Measurements from ENCODE around the gene PHF2. TPM values are rescaled to one million over a fixed set of nuclear protein-coding genes. Genes with fewer than 3 reads are reported as not detected.

PHF2 gene
- total and polyA plus RNA-seq, 2 donors (not counting 1 experiment from before 2014, with no cell fraction given) = 11.0 to 28.8 TPM

DNA sequence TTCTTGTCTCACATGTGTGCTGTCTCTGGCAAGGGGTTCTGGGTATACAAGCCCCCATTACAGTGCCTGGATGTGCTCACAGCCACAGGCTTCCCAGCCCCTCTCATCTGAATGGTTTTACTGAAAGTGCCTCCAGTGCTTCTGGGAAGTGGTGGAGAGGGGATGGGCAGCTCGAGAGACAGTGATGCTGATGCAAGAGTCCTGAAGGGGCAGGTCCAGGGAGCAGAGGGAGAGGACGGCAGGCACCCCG, 93.5 kb downstream of the PHF2 start:
- H3K4me1 Mint-ChIP-seq = no peaks in the 10 kb centered on the region
- H3K27me3 Mint-ChIP-seq = no peaks in the 10 kb centered on the region
- no peak overlapping the region for H3K4me3 Mint-ChIP-seq
- H3K79me2 ChIP-seq (ENCODE audit: control insufficient read depth, insufficient read depth, low read length) = no peaks in the 10 kb centered on the region
- no peak overlapping the region for H3K4me2 ChIP-seq (replicated peaks; ENCODE audit: low read depth, low read length, poor library complexity, severe bottlenecking)
- no peaks in the 10 kb centered on the region for H3K27me3 ChIP-seq (replicated peaks in 1 of 4; ENCODE audit: control extremely low read depth in 1 of 4, control insufficient read depth in 3 of 4, insufficient read depth in 4 of 4, low read length in 3 of 4)
- 100% methylated on average over 3 of the region's 3 CpGs for WGBS (ENCODE audit: insufficient coverage)
- no peaks in the 10 kb centered on the region for H3K4me1 ChIP-seq (ENCODE audit: control insufficient read depth in 2 of 2, insufficient read depth in 2 of 2, low read length in 2 of 2)
- H3K9me3 ChIP-seq (ENCODE audit: control extremely low read depth in 1 of 3, control insufficient read depth in 2 of 3, insufficient read depth in 1 of 3, low read length in 2 of 3) = peaks cover 0 to 12% (median 0%) of the 10 kb centered on the region in 3 donors
- no peaks in the 10 kb centered on the region for H4K20me1 ChIP-seq (ENCODE audit: control insufficient read depth, insufficient read depth, low read length, poor library complexity, severe bottlenecking)
- ChIA-PET POLR2A (no interaction called here), CTCF (no interaction called here)
- intact Hi-C loops (cut with micrococcal nuclease) = no loop called here
- H3K27ac Mint-ChIP-seq = no peak overlapping the region
- no peak for TF ChIP-seq EZH2 (IDR thresholded peaks at IDR 0.05; ENCODE audit: borderline replicate concordance, insufficient read depth, low read depth, low read length, poor library complexity, severe bottlenecking)
- TF ChIP-seq, protein P1, sequence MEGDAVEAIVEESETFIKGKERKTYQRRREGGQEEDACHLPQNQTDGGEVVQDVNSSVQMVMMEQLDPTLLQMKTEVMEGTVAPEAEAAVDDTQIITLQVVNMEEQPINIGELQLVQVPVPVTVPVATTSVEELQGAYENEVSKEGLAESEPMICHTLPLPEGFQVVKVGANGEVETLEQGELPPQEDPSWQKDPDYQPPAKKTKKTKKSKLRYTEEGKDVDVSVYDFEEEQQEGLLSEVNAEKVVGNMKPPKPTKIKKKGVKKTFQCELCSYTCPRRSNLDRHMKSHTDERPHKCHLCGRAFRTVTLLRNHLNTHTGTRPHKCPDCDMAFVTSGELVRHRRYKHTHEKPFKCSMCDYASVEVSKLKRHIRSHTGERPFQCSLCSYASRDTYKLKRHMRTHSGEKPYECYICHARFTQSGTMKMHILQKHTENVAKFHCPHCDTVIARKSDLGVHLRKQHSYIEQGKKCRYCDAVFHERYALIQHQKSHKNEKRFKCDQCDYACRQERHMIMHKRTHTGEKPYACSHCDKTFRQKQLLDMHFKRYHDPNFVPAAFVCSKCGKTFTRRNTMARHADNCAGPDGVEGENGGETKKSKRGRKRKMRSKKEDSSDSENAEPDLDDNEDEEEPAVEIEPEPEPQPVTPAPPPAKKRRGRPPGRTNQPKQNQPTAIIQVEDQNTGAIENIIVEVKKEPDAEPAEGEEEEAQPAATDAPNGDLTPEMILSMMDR (IDR thresholded peaks at IDR 0.05) = no peak
- peaks cover 0 to 17% of the 10 kb centered on the region in 2 experiments for H3K36me3 ChIP-seq (replicated peaks in 1 of 2; ENCODE audit: control extremely low read depth in 1 of 2, control insufficient read depth in 1 of 2, extremely low read depth in 1 of 2, insufficient read depth in 2 of 2, low read length in 1 of 2)
- no peak overlapping the region for H3K9ac ChIP-seq (ENCODE audit: low read length)
- H3K27ac ChIP-seq (ENCODE audit: low read length in 2 of 2) = no peak overlapping the region
- ATAC-seq (ENCODE audit: low read depth) = no peak
- H3K4me3 ChIP-seq (ENCODE audit: control extremely low read depth in 1 of 5, extremely low read depth in 1 of 5, insufficient read depth in 1 of 5, low read depth in 2 of 5, low read length in 4 of 5) = no peak overlapping the region
- H2AFZ ChIP-seq (ENCODE audit: insufficient read depth, low read depth, low read length, poor library complexity, severe bottlenecking) = no peak overlapping the region
- H3K9me3 Mint-ChIP-seq (ENCODE audit: insufficient read depth) = no peaks in the 10 kb centered on the region
- no peak for DNase-seq

DNA sequence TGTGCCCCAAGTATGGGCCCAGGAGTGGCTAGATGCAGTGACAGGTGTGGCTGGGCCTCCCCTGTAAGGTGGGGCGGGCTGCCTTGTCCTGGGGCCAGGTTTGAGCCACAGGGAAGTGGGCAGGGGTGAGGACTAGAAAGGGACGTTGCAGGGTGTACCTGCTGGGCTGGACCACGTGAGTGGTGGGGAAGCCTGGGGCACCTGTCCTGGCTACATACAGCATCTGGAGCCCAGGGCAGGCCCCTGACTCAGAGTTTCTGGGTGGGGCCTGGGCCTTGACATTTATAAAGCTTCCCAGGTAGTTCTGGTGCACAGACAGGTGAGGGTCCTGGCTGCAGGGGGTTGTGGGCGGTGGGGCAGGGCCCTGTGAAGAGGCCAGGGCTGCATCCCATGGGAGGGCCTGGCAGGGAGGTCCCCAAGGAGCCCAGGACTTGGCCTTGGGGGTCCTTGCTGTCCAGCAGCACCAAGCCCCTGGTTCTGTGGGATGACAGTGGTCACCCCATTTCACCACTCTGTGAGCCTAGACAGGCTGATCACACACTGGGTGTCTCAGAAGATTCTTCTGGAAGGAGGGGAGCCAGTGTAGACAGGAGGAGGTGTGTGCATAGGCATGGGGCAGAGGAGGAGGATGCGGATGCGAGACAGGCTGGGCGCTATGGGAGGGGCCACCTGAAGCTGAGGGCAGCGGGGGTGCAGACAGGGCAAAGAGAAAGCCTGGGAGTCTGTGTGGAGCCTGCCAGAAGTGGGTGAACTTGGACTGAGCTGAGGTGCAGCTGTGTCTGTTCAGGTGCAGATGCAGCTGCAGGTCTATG, 94.0 kb downstream of the PHF2 start:
- ATAC-seq (ENCODE audit: low read depth) (no peak), DNase-seq (no peak)
- Histone ChIP-seq H2AFZ (ENCODE audit: insufficient read depth, low read depth, low read length, poor library complexity, severe bottlenecking) (no peak overlapping the region), H3K27me3 (replicated peaks in 1 of 4; ENCODE audit: control extremely low read depth in 1 of 4, control insufficient read depth in 3 of 4, insufficient read depth in 4 of 4, low read length in 3 of 4) (no peaks in the 10 kb centered on the region), H3K9me3 (ENCODE audit: control extremely low read depth in 1 of 3, control insufficient read depth in 2 of 3, insufficient read depth in 1 of 3, low read length in 2 of 3) (peaks cover 0 to 12% (median 0%) of the 10 kb centered on the region in 3 donors), H3K27ac (ENCODE audit: low read length in 2 of 2) (no peak overlapping the region), H3K4me3 (ENCODE audit: control extremely low read depth in 1 of 5, extremely low read depth in 1 of 5, insufficient read depth in 1 of 5, low read depth in 2 of 5, low read length in 4 of 5) (no peak overlapping the region), H3K4me2 (replicated peaks; ENCODE audit: low read depth, low read length, poor library complexity, severe bottlenecking) (no peak overlapping the region), H3K9ac (ENCODE audit: low read length) (no peak overlapping the region), H3K79me2 (ENCODE audit: control insufficient read depth, insufficient read depth, low read length) (no peaks in the 10 kb centered on the region), H4K20me1 (ENCODE audit: control insufficient read depth, insufficient read depth, low read length, poor library complexity, severe bottlenecking) (no peaks in the 10 kb centered on the region), H3K4me1 (ENCODE audit: control insufficient read depth in 2 of 2, insufficient read depth in 2 of 2, low read length in 2 of 2) (no peaks in the 10 kb centered on the region), H3K36me3 (replicated peaks in 1 of 2; ENCODE audit: control extremely low read depth in 1 of 2, control insufficient read depth in 1 of 2, extremely low read depth in 1 of 2, insufficient read depth in 2 of 2, low read length in 1 of 2) (peaks cover 0 to 19% of the 10 kb centered on the region in 2 experiments)
- Mint-ChIP-seq H3K4me3 (no peak overlapping the region), H3K4me1 (no peaks in the 10 kb centered on the region), H3K27ac (no peak overlapping the region), H3K9me3 (ENCODE audit: insufficient read depth) (no peaks in the 10 kb centered on the region), H3K27me3 (no peaks in the 10 kb centered on the region)
- 94% methylated on average over 8 of the region's 8 CpGs for WGBS (ENCODE audit: insufficient coverage)
- intact Hi-C loops (cut with micrococcal nuclease) = no loop called here
- CTCF ChIA-PET = no interaction called here
- POLR2A ChIA-PET = no interaction called here
- no peak for TF ChIP-seq EZH2 (IDR thresholded peaks at IDR 0.05; ENCODE audit: borderline replicate concordance, insufficient read depth, low read depth, low read length, poor library complexity, severe bottlenecking)
- TF ChIP-seq, protein P1 (IDR thresholded peaks at IDR 0.05) = no peak
